ENCODE measurements around the gene SIRT1.

GRCh38 chr10:67852761-67853160, 31.7 kb upstream of the SIRT1 start:
- no peak for TF ChIP-seq GATAD2A (IDR thresholded peaks at IDR 0.05)
- no peak for TF ChIP-seq SETDB1 (IDR thresholded peaks at IDR 0.05; ENCODE audit: low read length)
- TF ChIP-seq TBL1XR1 (IDR thresholded peaks at IDR 0.05; ENCODE audit: low read length in 2 of 2), result no peak
- TF ChIP-seq CTCF (IDR thresholded peaks at IDR 0.05 in 2 of 3, conservative IDR thresholded peaks at IDR 0.05 in 1 of 3; ENCODE audit: insufficient read depth in 2 of 3, low read depth in 1 of 3, low read length in 3 of 3), result no peak
- TF ChIP-seq NFIX (CRISPR knock-in tag; IDR thresholded peaks at IDR 0.05; ENCODE audit: low read depth), result no peak
- no peak for TF ChIP-seq RNF2 (IDR thresholded peaks at IDR 0.05)

Measured in K562 (cell line).